ENCODE measurements around the gene PUS10.
"Not testable (repeated sequence)": the region's sequence is repeated elsewhere in the genome, so short reads cannot be mapped to it uniquely, and the experiment has no call there.

PUS10 gene

GRCh38 chr2:60989259-60989658, 28.8 kb downstream of the PUS10 start:
- no peak for DNase-seq (ENCODE audit: low spot score)
- no peak for TF ChIP-seq CTCF (IDR thresholded peaks at IDR 0.05; ENCODE audit: extremely low read depth, missing control alignments)

- not testable (repeated sequence) for DNase-seq (ENCODE audit: low spot score)
These were observed 30.4 kb downstream of the PUS10 start for GRCh38 chr2:60987656-60988055.

- DNase-seq (ENCODE audit: low spot score) = no peak
- TF ChIP-seq CTCF (IDR thresholded peaks at IDR 0.05; ENCODE audit: extremely low read depth, missing control alignments) = no peak
These were observed 31.0 kb downstream of the PUS10 start for GRCh38 chr2:60987041-60987440.

- TF ChIP-seq CTCF (IDR thresholded peaks at IDR 0.05; ENCODE audit: extremely low read depth, missing control alignments) = no peak
- DNase-seq (ENCODE audit: low spot score) = no peak
These were observed 33.3 kb downstream of the PUS10 start for GRCh38 chr2:60984720-60985119.

GRCh38 chr2:60982066-60982465, 36.0 kb downstream of the PUS10 start:
- DNase-seq (ENCODE audit: low spot score) = not testable (repeated sequence)

GRCh38 chr2:60980071-60980815, 37.8 kb downstream of the PUS10 start:
- TF ChIP-seq CTCF (IDR thresholded peaks at IDR 0.05; ENCODE audit: extremely low read depth, missing control alignments) = no peak
- DNase-seq (ENCODE audit: low spot score) = no peak

- TF ChIP-seq CTCF (IDR thresholded peaks at IDR 0.05; ENCODE audit: extremely low read depth, missing control alignments) = no peak
- DNase-seq (ENCODE audit: low spot score) = no peak
These were observed 38.8 kb downstream of the PUS10 start for GRCh38 chr2:60979231-60979630.

- DNase-seq (ENCODE audit: low spot score) = no peak
- no peak for TF ChIP-seq CTCF (IDR thresholded peaks at IDR 0.05; ENCODE audit: extremely low read depth, missing control alignments)
These were observed 40.5 kb downstream of the PUS10 start for GRCh38 chr2:60977562-60977895.
